Dermis microvascular lymphatic vessel endothelial cell (primary cell): Measurements from ENCODE around the gene NTSR1. TPM values are rescaled to one million over a fixed set of nuclear protein-coding genes. Genes with fewer than 3 reads are reported as not detected.

Source experiments
- DNase-seq, 2 donors: peaks; one replicate each; pipeline versions ENCODE4 v3.0.0 to v3.0.0-alpha.2; 2010; ENCODE audit warnings: low read depth in 2 of 2
- total RNA-seq: library from RNA; depleted of rRNA; stranded (reverse); fragments of >200 nt; gene quantifications from 2 replicates; pipeline ENCODE4 v1.2.1, GENCODE V29; 2014

The NTSR1 gene
- total RNA-seq, 1 donor from 2014 or later, result under 0.01 TPM

- no peak for DNase-seq
Measured at GRCh38 chr20:62693524-62693922, 15.1 kb upstream of the NTSR1 start.

DNA sequence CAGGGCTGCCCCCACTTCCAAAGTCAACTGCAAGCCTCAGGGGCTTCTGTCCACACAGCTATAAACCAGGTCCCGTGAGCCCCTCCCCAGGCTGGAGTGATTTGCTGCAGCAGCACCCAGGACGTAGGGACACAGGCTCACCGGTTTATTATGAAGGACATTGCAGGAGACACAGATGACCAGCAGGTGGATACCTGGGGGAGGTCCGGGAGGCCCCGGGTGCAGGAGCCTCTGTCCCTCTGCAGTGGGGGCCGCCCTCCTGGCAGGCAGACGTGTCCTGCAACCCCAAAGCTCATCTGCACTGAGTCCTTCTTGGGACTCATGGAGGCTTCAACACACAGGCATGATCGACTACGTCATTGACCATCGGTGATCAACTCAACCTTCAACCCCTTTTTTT lies 14.5 kb upstream of the NTSR1 start:
- no peak for DNase-seq

DNA sequence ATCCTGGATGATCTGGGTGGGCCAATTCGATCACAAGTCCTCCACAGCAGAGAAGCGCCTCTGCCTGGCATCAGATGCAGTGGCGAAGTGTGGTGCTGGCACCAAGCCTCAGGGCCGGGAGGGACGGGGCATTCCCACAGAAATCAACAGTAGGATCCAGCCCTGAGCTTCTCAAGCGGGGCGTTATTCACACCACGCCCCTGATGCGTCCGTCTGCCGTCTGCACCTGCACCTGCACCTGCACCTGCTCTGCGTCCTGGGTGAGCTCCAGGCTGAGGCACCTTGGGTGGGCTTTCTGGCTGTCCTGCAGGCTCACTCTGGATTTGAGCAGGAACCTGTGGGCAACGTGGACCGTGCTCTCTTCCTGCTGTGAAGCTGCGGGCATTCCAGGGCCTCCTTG lies 13.8 kb upstream of the NTSR1 start:
- DNase-seq, result no peak

DNA sequence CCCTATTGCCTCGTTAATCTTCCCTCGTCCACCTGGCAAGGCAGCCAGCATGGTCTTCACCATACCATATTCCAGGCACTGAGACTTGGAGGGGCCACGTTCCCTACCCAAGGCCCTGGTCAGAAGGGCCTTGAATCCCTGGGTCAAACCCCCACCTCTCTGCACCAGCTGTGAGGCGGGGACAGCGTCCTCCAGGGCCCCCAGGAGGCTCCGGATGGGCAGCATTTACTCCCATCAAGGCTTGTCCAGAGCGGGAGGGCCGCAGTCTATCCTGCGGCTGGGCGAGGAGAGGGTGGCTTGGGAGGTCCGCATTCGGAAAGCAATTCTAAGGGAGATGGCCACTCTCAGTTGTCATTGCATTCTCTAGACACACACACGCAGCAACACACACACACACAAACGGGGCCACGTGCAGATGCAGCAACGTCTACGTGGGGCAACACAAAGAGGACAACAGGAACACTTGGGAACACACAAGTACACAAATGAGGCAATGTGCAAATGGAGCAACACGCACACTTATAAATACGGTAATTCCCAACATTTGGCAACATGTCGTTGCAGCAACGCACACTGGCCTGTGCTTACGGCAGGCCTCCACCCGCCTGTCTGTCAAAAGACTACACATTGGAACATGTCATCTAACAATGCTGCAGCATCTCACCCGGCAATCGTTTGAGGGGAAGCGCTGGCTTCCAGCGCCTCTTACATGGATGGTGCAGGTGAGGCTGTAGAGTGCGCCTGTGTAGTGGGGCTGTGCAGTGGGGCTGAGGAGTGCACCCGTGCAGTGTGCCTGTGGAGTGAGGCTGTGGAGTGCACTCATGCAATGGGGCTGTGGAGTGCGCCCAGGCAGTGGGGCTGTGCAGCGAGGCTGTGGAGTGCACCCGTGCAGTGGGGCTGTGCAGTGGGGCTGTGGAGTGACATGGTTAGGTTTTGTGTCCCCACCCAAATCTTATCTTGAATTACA lies 12.9 kb upstream of the NTSR1 start:
- no peak for DNase-seq

DNA sequence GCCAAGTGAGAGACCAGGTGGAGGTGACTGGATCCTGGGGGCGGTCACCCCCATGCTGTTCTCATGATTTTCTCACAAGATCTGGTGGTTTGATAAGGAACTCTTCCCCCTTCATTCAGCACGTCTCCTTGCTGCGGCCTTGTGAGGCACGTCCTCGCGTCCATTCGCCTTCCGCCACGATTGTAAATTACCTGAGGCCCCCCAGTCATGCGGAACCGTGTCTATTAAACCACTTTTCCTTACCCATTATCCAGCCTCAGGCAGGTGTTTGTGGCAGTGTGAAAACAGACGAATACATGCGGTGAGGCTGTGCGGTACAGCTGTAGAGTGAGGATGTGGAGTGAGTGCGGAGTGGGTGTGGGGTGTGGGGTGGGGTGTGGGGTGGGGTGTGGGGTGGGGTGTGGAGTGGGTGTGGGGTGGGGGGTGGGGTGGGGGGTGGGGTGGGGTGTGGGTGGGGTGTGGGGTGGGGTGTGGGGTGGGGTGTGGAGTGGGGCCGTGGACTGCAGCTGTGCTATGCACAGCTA lies 12.1 kb upstream of the NTSR1 start:
- DNase-seq, result no peak

GRCh38 chr20:62696989-62697388 lies 11.6 kb upstream of the NTSR1 start:
- no peak for DNase-seq

DNA sequence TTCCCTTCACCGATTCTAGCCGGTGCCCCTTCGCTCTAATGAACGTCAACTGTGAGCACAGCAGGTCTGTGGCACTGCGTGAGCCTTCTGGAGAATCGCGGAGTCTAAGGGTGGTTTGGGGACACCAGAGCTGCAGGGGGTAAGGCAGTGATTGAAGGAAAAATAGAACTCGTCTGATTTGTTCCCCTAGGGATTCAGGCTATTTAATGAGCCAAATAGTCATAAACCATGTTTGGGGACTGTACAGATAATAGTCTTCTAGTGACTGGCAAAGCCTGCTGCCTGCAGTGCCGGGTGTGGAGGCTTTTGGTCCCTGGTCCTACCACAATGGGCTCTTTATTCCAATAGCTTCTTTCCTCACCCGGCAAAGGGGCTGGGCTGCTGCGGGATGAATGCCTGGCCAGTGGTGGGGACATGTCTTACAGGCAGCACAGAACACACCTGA lies 11.1 kb upstream of the NTSR1 start:
- DNase-seq, result no peak

DNA sequence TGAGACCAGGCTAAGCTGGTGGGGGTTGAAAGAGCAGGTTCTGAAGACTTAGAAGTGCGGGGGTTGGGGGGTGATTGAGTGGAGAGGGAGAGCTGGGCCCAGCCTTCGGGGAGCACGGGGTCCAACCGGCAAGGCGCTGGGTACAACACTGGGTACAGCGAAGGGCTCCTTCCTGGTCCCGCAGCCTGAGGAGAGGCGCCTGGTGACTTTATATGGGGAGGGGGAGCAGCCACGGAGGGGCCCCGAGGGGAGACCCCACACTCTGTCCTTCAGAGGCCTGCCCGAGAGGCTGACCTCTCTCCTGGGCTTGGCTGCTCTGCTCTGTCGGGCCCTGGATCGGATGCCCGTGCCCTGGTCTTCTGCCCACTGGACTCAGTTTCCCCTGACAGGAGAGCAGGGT lies 10.4 kb upstream of the NTSR1 start:
- no peak for DNase-seq

GRCh38 chr20:62699296-62699695 lies 9.3 kb upstream of the NTSR1 start:
- DNase-seq, result no peak

DNA sequence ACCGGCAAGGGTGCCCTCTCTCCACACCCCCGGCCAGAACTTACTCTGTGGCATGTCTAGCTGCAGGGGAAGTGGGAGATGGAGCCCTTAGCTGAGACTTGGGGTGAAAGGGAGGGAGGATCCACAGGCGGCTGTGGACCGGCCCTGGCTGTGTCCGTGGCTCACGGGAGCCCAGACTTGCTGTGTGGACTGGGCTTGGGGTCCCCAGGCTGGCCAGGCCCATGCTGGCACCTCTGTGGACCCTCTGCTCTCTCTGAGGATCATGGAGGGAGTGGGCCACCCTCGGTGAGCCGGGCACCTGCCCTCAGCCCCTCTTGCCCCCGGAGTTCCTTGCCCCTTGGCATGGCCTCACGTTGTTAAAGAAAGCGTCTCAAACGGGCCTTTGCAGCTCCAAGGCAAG lies 8.9 kb upstream of the NTSR1 start:
- DNase-seq, result no peak

DNA sequence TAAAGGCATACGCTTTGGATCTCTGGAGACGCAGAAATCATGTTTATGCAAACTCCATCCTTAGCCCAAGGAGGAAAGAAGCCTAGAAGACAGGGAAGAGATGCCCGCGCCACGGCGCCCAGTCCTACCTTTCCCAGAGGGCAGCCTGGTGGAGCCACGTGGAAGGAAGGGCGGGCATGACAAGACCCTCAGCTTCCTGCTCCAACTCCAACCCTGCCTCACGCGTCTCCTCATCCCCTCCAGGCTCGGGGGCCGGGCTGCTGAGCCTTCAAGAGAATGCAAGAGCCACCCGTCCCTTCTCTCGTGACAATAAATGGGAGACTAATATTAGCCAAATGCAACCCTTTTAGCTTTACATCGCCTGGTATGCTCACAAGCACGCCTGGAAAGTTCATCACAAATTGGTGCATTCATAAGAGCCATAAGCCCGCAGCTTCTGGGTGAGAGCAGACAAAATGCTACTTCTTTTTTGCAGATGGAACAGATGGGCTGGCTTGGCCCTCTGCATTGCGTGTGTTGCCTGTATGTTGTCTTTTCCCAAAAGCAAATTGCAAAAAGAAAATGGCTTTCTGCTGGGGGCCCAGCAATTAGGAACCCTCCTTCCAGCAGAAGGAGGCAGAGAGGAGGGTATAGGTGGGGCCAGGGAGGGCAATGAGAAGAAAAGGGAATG lies 8.2 kb upstream of the NTSR1 start:
- DNase-seq, result no peak

GRCh38 chr20:62701161-62702012 lies 7.2 kb upstream of the NTSR1 start:
- no peak for DNase-seq

DNA sequence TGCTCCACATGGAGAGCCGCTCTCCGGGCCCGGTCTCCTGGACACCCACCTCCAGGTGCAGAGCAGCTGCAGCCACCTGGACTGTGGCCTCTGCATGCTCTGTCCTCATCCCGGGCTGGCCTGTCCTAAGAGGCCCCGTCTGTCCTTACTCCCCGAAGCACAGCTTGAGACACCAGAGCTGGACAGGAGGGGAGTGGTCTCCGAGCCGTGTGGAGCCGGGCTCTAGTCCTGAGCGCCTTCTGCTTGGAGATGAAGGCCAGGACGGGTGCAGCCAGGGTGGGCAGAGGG lies 6.7 kb upstream of the NTSR1 start:
- no peak for DNase-seq

- peak; percentile 79 to 97 for DNase-seq
Measured at GRCh38 chr20:62702895-62703852, 5.5 kb upstream of the NTSR1 start.

DNA sequence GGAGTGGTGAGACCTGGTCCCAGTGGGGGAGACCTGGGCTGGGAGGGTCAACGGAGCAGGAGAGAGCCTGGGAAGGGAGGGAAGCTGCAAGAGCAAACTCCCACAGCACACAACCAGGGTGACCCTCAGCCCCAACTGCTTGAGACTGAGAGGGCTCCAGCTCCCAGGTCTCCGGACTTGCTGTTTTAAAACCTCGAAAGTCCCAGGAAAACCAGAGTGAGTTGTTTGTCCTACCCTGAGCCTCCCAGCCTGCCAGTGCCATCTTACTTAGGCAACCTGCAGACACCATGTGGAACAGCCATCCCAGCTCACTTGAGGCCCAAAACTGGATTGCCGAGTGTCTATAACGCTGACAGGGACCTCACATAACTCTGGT lies 4.8 kb upstream of the NTSR1 start:
- no peak for DNase-seq

- DNase-seq, result peak; percentile 79 to 99
Measured at GRCh38 chr20:62704341-62704948, 4.2 kb upstream of the NTSR1 start.

GRCh38 chr20:62705627-62706026 lies 3.0 kb upstream of the NTSR1 start:
- no peak for DNase-seq

GRCh38 chr20:62706344-62706743 lies 2.3 kb upstream of the NTSR1 start:
- DNase-seq, result no peak

GRCh38 chr20:62706857-62707256 lies 1.8 kb upstream of the NTSR1 start:
- no peak for DNase-seq

- DNase-seq, result no peak
Measured at GRCh38 chr20:62707276-62707920, 1.2 kb upstream of the NTSR1 start.
